Bronchial smooth muscle cell (primary cell): Measurements from ENCODE around the gene ALG10B. TPM values are rescaled to one million over a fixed set of nuclear protein-coding genes. Genes with fewer than 3 reads are reported as not detected.

ENCODE experiments used
- total RNA-seq: library from RNA; depleted of rRNA; stranded (reverse); fragments of >200 nt; gene quantifications from 2 replicates; pipeline ENCODE4 v1.2.1, GENCODE V29; 2014

The ALG10B gene, protein sequence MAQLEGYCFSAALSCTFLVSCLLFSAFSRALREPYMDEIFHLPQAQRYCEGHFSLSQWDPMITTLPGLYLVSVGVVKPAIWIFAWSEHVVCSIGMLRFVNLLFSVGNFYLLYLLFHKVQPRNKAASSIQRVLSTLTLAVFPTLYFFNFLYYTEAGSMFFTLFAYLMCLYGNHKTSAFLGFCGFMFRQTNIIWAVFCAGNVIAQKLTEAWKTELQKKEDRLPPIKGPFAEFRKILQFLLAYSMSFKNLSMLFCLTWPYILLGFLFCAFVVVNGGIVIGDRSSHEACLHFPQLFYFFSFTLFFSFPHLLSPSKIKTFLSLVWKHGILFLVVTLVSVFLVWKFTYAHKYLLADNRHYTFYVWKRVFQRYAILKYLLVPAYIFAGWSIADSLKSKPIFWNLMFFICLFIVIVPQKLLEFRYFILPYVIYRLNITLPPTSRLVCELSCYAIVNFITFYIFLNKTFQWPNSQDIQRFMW
- total RNA-seq = 0.60 and 1.3 TPM in 2 replicates

DNA sequence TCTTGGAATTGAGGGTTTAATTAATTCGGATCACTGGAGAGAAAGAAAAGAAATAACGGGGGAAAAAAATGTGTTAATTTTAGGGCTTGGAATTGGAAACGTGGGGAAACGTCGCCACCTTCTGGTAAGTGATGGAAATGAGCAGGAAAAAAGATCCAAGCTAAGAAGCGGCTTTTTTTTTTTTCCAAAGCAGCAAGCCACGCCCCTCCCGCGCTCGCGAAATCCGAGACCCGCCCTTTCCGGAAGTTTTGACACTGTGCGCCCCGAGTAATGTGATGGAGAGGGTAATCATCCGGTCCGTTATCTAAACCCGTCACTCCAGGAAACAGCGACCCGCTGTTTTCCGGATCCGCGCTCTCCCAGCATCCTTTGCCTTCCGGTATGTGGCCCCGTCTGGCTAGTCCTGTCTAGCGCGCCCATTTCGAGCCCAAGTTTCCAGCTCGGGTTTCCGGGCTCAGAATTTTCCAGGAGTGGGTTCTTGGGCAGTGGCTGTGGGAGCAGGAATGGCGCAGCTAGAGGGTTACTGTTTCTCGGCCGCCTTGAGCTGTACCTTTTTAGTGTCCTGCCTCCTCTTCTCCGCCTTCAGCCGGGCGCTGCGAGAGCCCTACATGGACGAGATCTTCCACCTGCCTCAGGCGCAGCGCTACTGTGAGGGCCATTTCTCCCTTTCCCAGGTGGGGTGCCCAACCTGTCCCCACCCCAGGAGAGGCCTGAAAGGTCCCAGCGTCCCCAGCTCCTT, at the start of gene ALG10B:
Gene ALG10B, plus strand, starts transcription at position 384 of the 739 bp plus-strand sequence. Its CDS starts 120 bp downstream, at position 504.

